Umbilical cord (tissue), 2 donors: ENCODE results near the gene C6orf132. TPM values are rescaled to one million over a fixed set of nuclear protein-coding genes. Genes with fewer than 3 reads are reported as not detected.

Experiments used
- DNase-seq: peaks from one replicate; pipeline ENCODE4 v3.0.0-alpha.2; 2015; ENCODE audit warnings: low spot score
- total RNA-seq: library from RNA; depleted of rRNA; stranded (reverse); fragments of >200 nt; gene quantifications from one replicate; pipeline ENCODE4 v1.2.3, GENCODE V29; 2014; ENCODE audit warnings: low replicate concordance; ENCODE audit not compliant: insufficient read depth

Gene C6orf132
- total RNA-seq, 1 donor from 2014 or later = 6.0 TPM

- no peak for DNase-seq
These were observed 64.0 kb downstream of the C6orf132 start for GRCh38 chr6:42078386-42078785.

DNA sequence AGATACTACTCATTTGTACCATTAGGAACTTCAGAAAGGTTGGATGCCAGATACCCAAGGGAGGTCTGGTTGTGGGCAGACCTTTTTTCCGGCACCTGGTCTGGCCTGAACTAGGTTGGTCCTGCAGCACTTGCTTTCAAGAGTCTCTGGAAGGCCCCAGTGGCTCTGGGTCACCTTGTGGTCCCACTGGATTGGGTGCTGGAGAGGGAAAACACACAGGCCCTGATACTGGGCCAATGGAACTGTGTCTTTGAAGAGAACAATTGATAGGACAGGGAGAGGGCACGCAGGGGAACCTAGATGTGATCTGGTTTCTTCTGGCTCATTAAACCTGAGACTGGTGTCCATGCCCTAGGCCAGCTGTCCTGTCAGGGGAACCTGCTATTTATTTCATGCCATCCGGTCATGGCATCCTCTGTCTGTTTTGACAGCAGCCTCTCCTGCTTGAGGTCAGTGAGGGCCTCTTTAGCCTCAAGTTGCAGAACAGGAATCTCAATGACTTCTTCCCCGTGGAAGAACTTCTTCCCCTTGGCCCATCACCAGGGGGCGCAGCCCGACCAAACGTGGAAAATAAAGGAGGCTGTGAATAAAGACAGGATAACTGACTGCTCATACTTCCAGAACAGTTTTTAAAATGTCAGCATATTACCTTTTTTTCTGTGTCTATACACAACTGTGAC lies 67.1 kb downstream of the C6orf132 start:
- peak; percentile 75 for DNase-seq

DNA sequence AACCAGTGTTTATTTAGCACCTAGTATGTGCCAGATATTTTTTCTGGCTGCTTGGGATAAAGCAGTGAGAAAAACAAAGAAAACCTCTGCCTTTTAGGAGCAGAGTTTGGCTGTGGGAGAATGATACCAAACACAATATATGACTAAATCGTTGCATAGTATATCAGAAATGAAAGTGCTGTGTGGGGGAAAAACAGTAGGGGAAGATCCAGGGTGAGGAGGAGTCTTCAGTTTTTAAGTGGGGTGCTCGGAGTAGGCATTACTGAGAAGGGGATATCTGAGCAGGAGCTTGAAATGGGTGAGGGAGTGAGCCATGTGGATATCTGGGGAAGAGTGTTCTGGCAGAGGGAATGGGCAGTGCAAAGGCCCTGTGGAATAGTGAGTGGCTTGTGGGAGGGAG lies 69.1 kb downstream of the C6orf132 start:
- DNase-seq = no peak

GRCh38 chr6:42071881-42072583 lies 70.4 kb downstream of the C6orf132 start:
- no peak for DNase-seq

DNA sequence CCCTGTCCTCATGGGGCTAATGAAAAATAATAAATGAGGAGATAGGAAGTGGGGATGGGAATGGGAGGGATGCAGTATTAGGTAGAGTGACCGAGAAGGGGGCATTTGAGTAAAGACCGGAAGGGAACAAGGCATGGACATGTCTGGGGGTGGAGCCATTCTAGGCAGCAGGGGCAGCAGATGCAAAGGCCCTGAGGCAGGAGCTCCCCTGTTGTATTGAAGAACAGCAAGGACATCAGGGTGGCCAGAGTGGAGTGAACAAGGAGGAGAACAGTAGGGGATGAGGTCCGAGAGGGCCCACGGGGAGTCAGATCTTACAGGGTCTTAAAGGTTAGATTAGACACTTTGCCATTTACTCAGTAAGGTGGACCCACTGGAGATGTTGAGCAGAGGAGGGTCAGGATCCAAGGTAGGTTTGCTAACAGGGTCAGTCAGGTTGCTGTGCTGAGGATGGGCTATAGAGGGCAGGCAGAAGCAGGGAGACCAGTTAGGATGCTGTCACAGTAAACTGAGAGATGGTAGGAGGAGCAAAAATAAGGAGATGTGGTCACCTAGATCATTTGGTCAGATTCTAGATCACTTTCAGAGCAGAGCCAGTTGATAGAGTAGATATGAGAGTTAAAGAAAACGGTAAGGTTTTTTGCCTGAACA lies 73.4 kb downstream of the C6orf132 start:
- DNase-seq = no peak

- DNase-seq = no peak
These were observed 74.2 kb downstream of the C6orf132 start for GRCh38 chr6:42068173-42068572.

DNA sequence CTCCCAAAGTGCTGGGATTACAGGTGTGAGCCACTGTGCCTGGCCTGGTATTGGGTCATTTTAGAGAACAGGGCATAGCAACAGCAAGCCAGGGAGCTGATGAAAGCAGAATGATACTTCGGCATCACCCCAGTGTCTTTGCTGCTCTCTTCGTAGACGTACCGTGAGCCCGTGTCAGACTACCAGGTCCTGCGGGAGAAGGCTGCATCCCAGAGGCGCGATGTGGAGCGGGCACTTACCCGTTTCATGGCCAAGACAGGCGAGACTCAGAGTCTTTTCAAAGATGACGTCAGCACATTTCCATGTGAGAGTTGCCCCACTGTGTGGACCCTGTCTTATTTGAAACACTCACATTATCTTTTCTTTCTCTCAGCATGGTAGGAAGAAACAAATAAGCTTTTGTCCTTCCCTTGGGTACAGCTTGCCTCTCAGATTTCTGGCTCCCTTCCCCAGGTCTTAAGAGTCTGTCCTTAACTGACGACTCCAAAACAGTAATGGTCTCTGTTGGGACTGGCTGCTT lies 76.2 kb downstream of the C6orf132 start:
- no peak for DNase-seq

DNA sequence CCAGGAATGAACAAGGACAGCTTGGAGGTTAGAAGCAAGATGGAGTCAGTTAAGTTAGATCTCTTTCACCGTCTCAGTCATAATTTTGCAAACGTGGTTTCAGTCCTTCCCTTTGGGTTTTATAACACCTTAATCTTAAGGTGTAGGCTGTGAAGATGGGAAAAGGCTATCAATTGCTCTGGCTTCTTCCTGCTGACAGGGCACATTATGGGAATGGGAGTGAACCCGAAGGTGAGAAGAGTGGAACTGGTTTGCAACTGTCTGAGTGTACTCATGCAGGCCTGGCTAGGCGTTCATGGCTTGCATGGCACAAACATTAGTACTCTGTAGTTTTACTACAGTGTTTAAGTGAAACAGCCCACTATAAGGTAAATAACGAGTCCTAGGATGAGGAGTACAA lies 82.7 kb downstream of the C6orf132 start:
- DNase-seq = no peak

- no peak for DNase-seq
These were observed 88.8 kb downstream of the C6orf132 start for GRCh38 chr6:42053601-42054000.

- DNase-seq = no peak
These were observed 91.2 kb downstream of the C6orf132 start for GRCh38 chr6:42051268-42051653.

Other genes with a start within 250 kb of the C6orf132 start
- 2.9 TPM for gene USP49, start 247.2 kb downstream of the C6orf132 start, total RNA-seq
- 15.2 TPM for gene MED20, start 221.5 kb downstream of the C6orf132 start, total RNA-seq
- 5.3 TPM for gene BYSL, start 221.1 kb downstream of the C6orf132 start, total RNA-seq
- 33.5 TPM for gene CCND3, start 200.8 kb downstream of the C6orf132 start, total RNA-seq
- gene TAF8, start 92.1 kb downstream of the C6orf132 start, total RNA-seq = 16.4 TPM
- gene GUCA1A, start 30.7 kb upstream of the C6orf132 start, total RNA-seq = 4.1 TPM
- not detected for gene GUCA1B, start 52.3 kb upstream of the C6orf132 start, total RNA-seq
- 30.8 TPM for gene MRPS10, start 75.2 kb upstream of the C6orf132 start, total RNA-seq